Uterus (tissue), 2 donors: ENCODE measurements around the gene MR1.

Source experiments
- CTCF ChIP-seq, 4 experiments: fragments of 200-600 bp in 2 of 4; fragments of 450-650 bp in 2 of 4; sonication (generic) in 2 of 4; IDR thresholded peaks; one replicate each; pipeline ENCODE4 v1.5.1; 2016 to 2019; ENCODE audit warnings: antibody characterized with exemption in 4 of 4, mild to moderate bottlenecking in 2 of 4, moderate library complexity in 1 of 4
- POLR2A ChIP-seq, 2 donors: fragments of 450-650 bp; IDR thresholded peaks; one replicate each; pipeline ENCODE4 v1.6.1; 2016; ENCODE audit warnings: antibody characterized with exemption in 2 of 2, mild to moderate bottlenecking in 1 of 2, moderate library complexity in 1 of 2

GRCh38 chr1:181056560-181056959 lies 22.8 kb downstream of the MR1 start:
- TF ChIP-seq CTCF (IDR thresholded peaks at IDR 0.05), result no peak
- no peak for TF ChIP-seq POLR2A (IDR thresholded peaks at IDR 0.05)
